Neural cell (in vitro differentiated cells): ENCODE results near the gene SPON1. TPM values are rescaled to one million over a fixed set of nuclear protein-coding genes. Genes with fewer than 3 reads are reported as not detected.
A peak's percentile ranks its signal among the peaks of the same experiment; 100 is the strongest.

Source experiments
- H2AFZ ChIP-seq: fragments of 200-600, 300-800 bp; sonication (generic), shearing (Covaris generic); 2 replicates; pipeline ENCODE4 v1.6.0; 2014; ENCODE audit warnings: low read depth, mild to moderate bottlenecking, antibody characterized with exemption, low read length, moderate library complexity
- H3F3A ChIP-seq: fragments of 200-600 bp; shearing (Covaris generic); 2 replicates; pipeline ENCODE4 v1.6.1; 2016; ENCODE audit warnings: mild to moderate bottlenecking, moderate library complexity, mixed read lengths, antibody characterized with exemption, low read length; ENCODE audit not compliant: insufficient read depth, poor library complexity, severe bottlenecking
- H3K27ac ChIP-seq: fragments of 200-600, 300-800 bp; sonication (generic), shearing (Covaris generic); 2 replicates; pipeline ENCODE4 v1.5.1; 2014; ENCODE audit warnings: mild to moderate bottlenecking, low read length, moderate library complexity
- H3K27me3 ChIP-seq: fragments of 300-800, 200-600 bp; sonication (generic), shearing (Covaris generic); 2 replicates; pipeline ENCODE4 v1.6.0; 2014; ENCODE audit warnings: mild to moderate bottlenecking, low read depth, low read length, moderate library complexity; ENCODE audit not compliant: insufficient read depth
- H3K36me3 ChIP-seq: fragments of 300-800, 200-600 bp; sonication (generic), shearing (Covaris generic); 2 replicates; pipeline ENCODE4 v1.5.1; 2014; ENCODE audit warnings: mild to moderate bottlenecking, antibody characterized with exemption, low read length, moderate library complexity; ENCODE audit not compliant: insufficient read depth
- H3K4me2 ChIP-seq: fragments of 300-800, 200-600 bp; sonication (generic), shearing (Covaris generic); 2 replicates; pipeline ENCODE4 v1.6.0; 2014; ENCODE audit warnings: mild to moderate bottlenecking, low read length
- H3K4me3 ChIP-seq: fragments of 300-800, 200-600 bp; sonication (generic), shearing (Covaris generic); 2 replicates; pipeline ENCODE4 v1.5.1; 2014; ENCODE audit warnings: mild to moderate bottlenecking, low read length, moderate library complexity
- H3K79me2 ChIP-seq: fragments of 200-600 bp; shearing (Covaris generic); replicated peaks from 2 replicates; pipeline ENCODE4 v1.6.0; 2014; ENCODE audit warnings: mild to moderate bottlenecking, low read length, moderate library complexity; ENCODE audit not compliant: insufficient read depth
- H3K9ac ChIP-seq: fragments of 300-800, 200-600 bp; sonication (generic), shearing (Covaris generic); 2 replicates; pipeline ENCODE4 v1.6.1; 2016; ENCODE audit warnings: mild to moderate bottlenecking, low read length, mixed read lengths
- H3K9me2 ChIP-seq: fragments of 200-600 bp; shearing (Covaris generic); 2 replicates; pipeline ENCODE4 v1.6.1; 2016; ENCODE audit warnings: mild to moderate bottlenecking, low read length, mixed read lengths; ENCODE audit not compliant: insufficient read depth
- H3K9me3 ChIP-seq: fragments of 200-600, 300-800 bp; sonication (generic), shearing (Covaris generic); 2 replicates; pipeline ENCODE4 v1.6.1; 2016; ENCODE audit warnings: mild to moderate bottlenecking, mixed run types, low read length, moderate library complexity, mixed read lengths
- H4K20me1 ChIP-seq: fragments of 200-600 bp; shearing (Covaris generic); 2 replicates; pipeline ENCODE4 v1.6.1; 2016; ENCODE audit warnings: mild to moderate bottlenecking, mixed run types; ENCODE audit not compliant: insufficient read depth
- CTCF ChIP-seq: fragments of 450-650 bp; IDR thresholded peaks from 2 replicates; pipeline ENCODE4 v1.5.1; 2014; ENCODE audit warnings: antibody characterized with exemption, mild to moderate bottlenecking, moderate library complexity; ENCODE audit not compliant: poor library complexity, severe bottlenecking
- EP300 ChIP-seq: fragments of 450-650 bp; conservative IDR thresholded peaks from 2 replicates; pipeline ENCODE4 v1.6.1; 2014; ENCODE audit warnings: antibody characterized with exemption, mild to moderate bottlenecking, moderate library complexity; ENCODE audit not compliant: poor library complexity, severe bottlenecking
- EZH2 ChIP-seq: fragments of 200-600, 300-800 bp; shearing (Covaris generic), sonication (generic); IDR thresholded peaks from 2 replicates; pipeline ENCODE4 v1.6.1; 2014; ENCODE audit warnings: antibody characterized with exemption, low read length, borderline replicate concordance, mild to moderate bottlenecking; ENCODE audit not compliant: insufficient read depth, poor library complexity, severe bottlenecking
- MXI1 ChIP-seq: fragments of 450-650 bp; conservative IDR thresholded peaks from 2 replicates; pipeline ENCODE4 v1.6.1; 2014; ENCODE audit warnings: antibody characterized with exemption, mild to moderate bottlenecking; ENCODE audit not compliant: poor library complexity, severe bottlenecking
- POLR2AphosphoS5 ChIP-seq: IDR thresholded peaks from 2 replicates; pipeline ENCODE4 v1.6.1; 2012
- RAD21 ChIP-seq: fragments of 450-650 bp; conservative IDR thresholded peaks from 2 replicates; pipeline ENCODE4 v1.6.1; 2014; ENCODE audit warnings: antibody characterized with exemption, mild to moderate bottlenecking, moderate library complexity
- SMC3 ChIP-seq: fragments of 450-650 bp; conservative IDR thresholded peaks from 2 replicates; pipeline ENCODE4 v1.6.1; 2014; ENCODE audit warnings: antibody characterized with exemption, mild to moderate bottlenecking, moderate library complexity; ENCODE audit not compliant: poor library complexity
- TAF1 ChIP-seq: IDR thresholded peaks from 2 replicates; pipeline ENCODE4 v1.6.1; 2012; ENCODE audit warnings: low read depth
- polyA plus RNA-seq: library from polyadenylated mRNA; depleted of rRNA; stranded (reverse); fragments of >200 nt; gene quantifications from 2 replicates; pipeline ENCODE4 v1.2.3, GENCODE V29; 2014
- TF ChIP-seq, protein P1 (sequence below): IDR thresholded peaks from 2 replicates; pipeline ENCODE4 v1.6.1; 2012; ENCODE audit warnings: borderline replicate concordance

The SPON1 gene
- polyA plus RNA-seq, 1 donor from 2014 or later, result 0.66 TPM

- H3K4me3 ChIP-seq, result no peak overlapping the region
- no peaks in the 10 kb centered on the region for H3K27me3 ChIP-seq
- no peak overlapping the region for H3K27ac ChIP-seq
- no peaks in the 10 kb centered on the region for H3K79me2 ChIP-seq
- TF ChIP-seq TAF1 (no peak), MXI1 (no peak), EP300 (no peak), EZH2 (no peak), SMC3 (no peak)
- TF ChIP-seq, protein P1, sequence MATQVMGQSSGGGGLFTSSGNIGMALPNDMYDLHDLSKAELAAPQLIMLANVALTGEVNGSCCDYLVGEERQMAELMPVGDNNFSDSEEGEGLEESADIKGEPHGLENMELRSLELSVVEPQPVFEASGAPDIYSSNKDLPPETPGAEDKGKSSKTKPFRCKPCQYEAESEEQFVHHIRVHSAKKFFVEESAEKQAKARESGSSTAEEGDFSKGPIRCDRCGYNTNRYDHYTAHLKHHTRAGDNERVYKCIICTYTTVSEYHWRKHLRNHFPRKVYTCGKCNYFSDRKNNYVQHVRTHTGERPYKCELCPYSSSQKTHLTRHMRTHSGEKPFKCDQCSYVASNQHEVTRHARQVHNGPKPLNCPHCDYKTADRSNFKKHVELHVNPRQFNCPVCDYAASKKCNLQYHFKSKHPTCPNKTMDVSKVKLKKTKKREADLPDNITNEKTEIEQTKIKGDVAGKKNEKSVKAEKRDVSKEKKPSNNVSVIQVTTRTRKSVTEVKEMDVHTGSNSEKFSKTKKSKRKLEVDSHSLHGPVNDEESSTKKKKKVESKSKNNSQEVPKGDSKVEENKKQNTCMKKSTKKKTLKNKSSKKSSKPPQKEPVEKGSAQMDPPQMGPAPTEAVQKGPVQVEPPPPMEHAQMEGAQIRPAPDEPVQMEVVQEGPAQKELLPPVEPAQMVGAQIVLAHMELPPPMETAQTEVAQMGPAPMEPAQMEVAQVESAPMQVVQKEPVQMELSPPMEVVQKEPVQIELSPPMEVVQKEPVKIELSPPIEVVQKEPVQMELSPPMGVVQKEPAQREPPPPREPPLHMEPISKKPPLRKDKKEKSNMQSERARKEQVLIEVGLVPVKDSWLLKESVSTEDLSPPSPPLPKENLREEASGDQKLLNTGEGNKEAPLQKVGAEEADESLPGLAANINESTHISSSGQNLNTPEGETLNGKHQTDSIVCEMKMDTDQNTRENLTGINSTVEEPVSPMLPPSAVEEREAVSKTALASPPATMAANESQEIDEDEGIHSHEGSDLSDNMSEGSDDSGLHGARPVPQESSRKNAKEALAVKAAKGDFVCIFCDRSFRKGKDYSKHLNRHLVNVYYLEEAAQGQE, result no peak
- no peak overlapping the region for H3K4me2 ChIP-seq
- no peak overlapping the region for H3K9ac ChIP-seq
- no peaks in the 10 kb centered on the region for H3K9me2 ChIP-seq
- no peaks in the 10 kb centered on the region for H4K20me1 ChIP-seq
- H3F3A ChIP-seq, result no peaks in the 10 kb centered on the region
- H2AFZ ChIP-seq, result no peak overlapping the region
- no peaks in the 10 kb centered on the region for H3K9me3 ChIP-seq
- H3K36me3 ChIP-seq, result no peaks in the 10 kb centered on the region
Measured at GRCh38 chr11:13952668-13953067, 9.9 kb upstream of the SPON1 start.

- H3K9me3 ChIP-seq, result no peaks in the 10 kb centered on the region
- TF ChIP-seq POLR2AphosphoS5, result no peak
- H3K9ac ChIP-seq, result no peak overlapping the region
- no peaks in the 10 kb centered on the region for H3K9me2 ChIP-seq
- no peaks in the 10 kb centered on the region for H3F3A ChIP-seq
- no peak overlapping the region for H2AFZ ChIP-seq
- no peaks in the 10 kb centered on the region for H3K36me3 ChIP-seq
- H3K27ac ChIP-seq, result no peak overlapping the region
- H3K79me2 ChIP-seq, result no peaks in the 10 kb centered on the region
- no peaks in the 10 kb centered on the region for H4K20me1 ChIP-seq
- no peak overlapping the region for H3K4me2 ChIP-seq
- H3K27me3 ChIP-seq, result no peaks in the 10 kb centered on the region
- H3K4me3 ChIP-seq, result no peak overlapping the region
Measured at GRCh38 chr11:13954591-13954990, 7.9 kb upstream of the SPON1 start.

- H3K27me3 ChIP-seq, result peaks cover 2% of the 10 kb centered on the region
- H3K9ac ChIP-seq, result no peak overlapping the region
- H3F3A ChIP-seq, result no peaks in the 10 kb centered on the region
- no peaks in the 10 kb centered on the region for H3K79me2 ChIP-seq
- TF ChIP-seq RAD21, result peak; percentile 83
- TF ChIP-seq MXI1, result no peak
- peak; percentile 91 for TF ChIP-seq SMC3
- no peak for TF ChIP-seq TAF1
- no peak for TF ChIP-seq POLR2AphosphoS5
- peak; percentile 87 for TF ChIP-seq CTCF
- TF ChIP-seq EP300, result no peak
- TF ChIP-seq, protein P1, result no peak
- TF ChIP-seq EZH2, result no peak
- H3K9me2 ChIP-seq, result no peaks in the 10 kb centered on the region
- H3K36me3 ChIP-seq, result no peaks in the 10 kb centered on the region
- no peaks in the 10 kb centered on the region for H4K20me1 ChIP-seq
- no peak overlapping the region for H3K27ac ChIP-seq
- H2AFZ ChIP-seq, result no peak overlapping the region
- H3K4me2 ChIP-seq, result no peak overlapping the region
- H3K9me3 ChIP-seq, result no peaks in the 10 kb centered on the region
- no peak overlapping the region for H3K4me3 ChIP-seq
Measured at GRCh38 chr11:13955971-13956421, 6.5 kb upstream of the SPON1 start.
